HG02938 (cell line): ENCODE measurements around the gene MSRB1.
A peak's percentile ranks its signal among the peaks of the same experiment; 100 is the strongest.

Experiments used
- ATAC-seq: cut with Tn5 transposase; IDR thresholded peaks from one replicate; pipeline ENCODE4 v1.9.1; 2021; ENCODE audit warnings: mild to moderate bottlenecking, moderate library complexity; ENCODE audit not compliant: unreplicated experiment

Gene MSRB1

DNA sequence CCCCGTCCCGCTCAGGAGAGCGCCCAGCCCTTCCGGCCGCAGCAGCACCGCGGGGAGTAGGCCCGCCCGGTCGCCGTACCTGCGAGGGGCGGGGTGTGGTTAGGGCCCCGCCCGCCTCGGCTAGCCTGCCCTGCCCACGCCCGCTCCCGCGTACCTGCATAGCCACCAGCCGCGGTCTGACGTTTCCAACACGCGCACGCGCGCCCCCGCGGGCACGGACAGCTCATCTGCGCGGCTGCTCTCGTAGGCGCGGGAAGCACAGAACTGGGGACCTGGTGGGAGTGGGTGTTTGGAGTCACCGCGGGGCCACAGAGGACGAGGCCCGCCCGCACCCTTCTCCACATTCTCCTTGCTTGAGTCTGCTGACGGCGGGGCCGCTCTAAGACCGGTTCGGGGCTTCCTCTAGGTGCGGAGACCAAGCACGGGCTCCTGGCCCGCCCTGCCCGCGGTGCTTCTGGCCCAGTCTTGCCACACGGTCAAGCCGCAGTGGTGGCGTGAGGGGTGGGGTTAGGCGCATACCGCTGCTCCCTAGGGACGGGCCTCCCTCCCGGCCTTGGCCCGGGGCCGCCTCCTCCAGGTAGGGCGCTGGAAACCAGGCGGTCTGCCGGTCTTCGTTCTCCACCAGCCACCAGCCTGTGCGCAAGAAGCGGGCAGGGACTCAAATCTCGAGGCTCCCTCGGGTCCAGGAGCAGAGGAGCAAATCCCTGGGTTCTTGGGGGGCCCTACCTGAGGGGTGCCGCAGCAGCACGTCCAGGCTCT, 36.5 kb upstream of the MSRB1 start:
- no peak for ATAC-seq

DNA sequence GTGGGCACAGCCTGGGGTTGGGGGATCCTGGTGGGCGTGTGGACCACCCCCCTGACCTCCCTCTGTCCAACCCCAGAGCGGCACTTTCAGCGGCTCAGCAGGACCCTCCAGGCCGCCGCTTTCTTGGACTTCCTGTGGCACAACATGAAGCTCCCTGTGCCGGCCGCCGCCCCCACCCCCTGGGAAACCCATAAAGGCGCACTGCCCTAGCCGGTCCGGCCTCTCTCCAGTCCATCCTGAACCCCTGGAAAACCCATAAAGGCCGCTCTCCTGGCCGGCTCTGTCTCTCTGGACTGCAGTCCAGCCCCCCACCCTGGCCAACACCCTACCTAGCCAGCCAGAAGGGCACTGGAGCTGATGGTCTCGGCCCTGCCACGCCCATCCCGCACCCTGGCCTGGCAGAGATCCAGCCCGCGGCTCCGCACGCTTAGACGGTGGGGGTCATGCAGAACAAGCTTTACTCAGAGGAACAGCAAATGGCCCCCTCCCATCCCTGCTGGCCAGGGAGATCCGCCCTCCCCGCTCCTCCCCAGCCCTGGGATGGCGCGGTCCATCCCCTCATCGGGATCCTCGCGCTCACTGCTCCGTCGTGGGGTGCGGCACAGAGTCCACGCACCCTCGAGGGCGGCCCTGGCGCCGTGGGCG, 35.6 kb upstream of the MSRB1 start:
- ATAC-seq = no peak

DNA sequence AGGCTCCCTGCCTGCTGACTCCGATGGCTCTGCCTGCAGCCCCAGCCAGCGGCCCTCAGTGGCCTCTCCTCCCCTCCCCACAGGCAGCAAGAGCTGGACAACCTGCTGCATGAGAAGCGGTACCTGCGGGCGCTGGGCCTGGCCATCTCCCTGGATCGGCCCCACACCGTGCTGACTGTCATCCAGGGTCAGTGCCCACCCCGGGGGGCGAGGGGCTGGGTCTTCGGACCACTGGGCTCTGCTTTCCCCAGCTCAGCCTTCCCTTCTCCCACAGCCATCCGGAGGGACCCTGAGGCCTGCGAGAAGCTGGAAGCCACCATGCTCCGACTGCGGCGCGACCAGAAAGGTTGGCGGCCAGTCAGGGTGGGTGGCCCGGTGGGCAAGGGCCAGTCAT, 34.9 kb upstream of the MSRB1 start:
- no peak for ATAC-seq

DNA sequence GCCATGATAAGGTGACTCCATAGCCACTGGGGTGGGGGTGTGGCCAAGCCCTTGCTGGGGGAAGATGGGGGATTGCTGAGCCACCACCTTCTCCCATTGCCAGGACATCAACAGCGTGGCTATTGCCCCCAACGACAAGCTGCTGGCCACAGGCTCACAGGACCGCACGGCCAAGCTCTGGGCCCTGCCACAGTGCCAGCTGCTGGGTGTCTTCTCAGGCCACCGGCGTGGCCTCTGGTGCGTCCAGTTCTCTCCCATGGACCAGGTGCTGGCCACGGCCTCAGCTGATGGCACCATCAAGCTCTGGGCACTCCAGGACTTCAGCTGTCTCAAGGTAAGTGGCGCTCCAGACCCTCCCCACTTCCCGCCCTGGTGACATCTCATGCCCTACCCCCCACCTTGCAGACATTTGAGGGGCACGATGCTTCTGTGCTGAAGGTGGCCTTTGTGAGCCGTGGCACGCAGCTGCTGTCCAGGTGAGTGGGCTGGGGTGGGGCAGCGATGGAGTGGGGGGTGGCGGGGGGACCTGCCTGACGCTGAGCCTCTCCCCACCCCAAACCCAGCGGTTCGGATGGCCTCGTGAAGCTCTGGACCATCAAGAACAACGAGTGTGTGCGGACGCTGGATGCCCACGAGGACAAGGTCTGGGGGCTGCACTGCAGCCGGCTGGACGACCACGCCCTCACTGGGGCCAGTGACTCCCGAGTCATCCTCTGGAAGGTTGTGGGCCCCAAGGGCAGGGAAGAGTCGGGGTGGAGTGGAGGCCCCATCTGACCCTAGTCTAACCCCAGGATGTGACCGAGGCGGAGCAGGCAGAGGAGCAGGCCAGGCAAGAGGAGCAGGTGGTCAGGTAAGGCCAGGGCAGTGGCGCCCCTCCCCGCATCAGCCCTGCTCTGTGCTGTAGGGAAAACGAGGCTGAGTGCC, 34.2 kb upstream of the MSRB1 start:
- ATAC-seq = no peak

DNA sequence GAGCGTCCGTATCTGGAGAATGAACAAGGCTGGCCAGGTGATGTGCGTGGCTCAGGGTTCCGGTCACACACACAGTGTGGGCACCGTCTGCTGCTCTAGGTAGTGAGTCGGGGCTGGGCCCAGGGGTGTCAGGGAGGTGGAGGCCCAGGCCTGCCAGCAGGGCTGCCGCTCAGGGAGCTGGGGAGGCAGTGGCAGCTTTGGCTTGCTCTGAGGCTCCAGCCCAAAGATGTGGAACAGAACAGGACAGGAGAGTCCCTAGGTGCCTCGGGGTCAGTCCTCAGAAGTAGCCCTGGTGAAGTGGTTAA, 33.2 kb upstream of the MSRB1 start:
- ATAC-seq = no peak

DNA sequence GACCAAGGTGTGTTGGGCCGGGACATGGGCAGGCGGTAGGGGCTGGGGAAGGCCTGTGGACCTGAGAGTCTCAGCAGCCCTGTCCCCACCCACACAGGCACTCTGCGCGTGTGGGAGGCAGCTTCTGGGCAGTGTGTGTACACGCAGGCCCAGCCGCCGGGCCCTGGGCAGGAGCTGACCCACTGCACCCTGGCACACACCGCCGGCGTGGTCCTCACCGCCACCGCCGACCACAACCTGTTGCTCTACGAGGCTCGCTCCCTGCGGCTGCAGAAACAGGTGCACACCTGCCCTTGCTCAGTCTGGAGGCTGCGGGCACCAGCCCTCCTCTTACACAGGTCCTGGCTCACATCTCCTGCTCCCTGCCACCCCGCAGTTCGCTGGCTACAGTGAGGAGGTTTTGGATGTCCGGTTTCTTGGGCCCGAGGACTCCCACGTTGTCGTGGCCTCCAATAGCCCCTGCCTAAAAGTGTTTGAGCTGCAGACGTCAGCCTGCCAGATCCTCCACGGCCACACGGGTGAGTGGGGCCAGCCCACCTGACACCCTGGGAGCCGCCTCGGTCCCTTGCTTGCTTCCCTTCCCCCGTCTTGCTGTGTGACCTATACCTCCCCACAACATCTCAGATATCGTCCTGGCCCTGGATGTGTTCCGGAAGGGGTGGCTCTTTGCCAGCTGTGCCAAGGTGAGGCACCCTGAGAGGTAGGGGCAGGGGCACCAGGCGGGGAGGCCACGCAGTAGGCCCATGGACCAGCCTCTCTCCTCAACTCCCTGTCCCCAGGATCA, 32.6 kb upstream of the MSRB1 start:
- no peak for ATAC-seq

DNA sequence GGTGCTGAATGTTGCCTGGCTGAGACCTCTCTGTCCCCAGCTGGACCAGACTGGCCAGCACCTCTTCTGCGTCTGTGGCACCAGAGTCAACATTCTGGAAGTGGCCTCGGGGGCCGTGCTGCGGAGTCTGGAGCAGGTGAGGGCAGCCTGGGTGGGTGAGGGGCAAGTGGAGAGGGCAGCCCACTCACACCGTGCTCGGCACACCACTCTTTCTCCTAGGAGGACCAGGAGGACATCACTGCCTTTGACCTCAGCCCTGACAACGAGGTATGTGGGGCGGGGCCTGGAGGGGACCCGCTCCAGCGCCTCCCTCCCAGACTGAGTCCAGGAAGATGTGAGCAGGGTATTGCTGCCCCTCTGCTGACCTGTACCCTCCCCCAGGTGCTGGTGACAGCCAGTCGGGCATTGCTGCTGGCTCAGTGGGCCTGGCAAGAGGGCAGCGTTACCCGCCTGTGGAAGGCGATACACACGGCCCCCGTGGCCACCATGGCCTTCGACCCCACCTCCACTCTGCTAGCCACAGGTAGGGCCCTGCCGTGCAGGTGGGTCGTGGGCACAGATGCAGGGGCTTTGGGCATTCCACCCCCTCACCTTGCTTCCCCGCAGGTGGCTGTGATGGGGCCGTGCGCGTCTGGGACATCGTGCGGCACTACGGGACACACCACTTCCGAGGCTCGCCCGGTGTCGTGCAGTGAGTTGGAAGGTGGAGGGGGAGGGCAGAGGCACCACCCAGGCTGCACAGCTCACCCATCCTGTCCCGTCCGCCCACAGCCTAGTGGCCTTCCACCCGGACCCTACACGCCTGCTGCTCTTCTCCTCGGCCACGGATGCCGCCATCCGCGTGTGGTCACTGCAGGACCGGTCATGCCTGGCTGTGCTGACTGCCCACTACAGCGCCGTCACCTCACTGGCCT, 31.4 kb upstream of the MSRB1 start:
- ATAC-seq = no peak

DNA sequence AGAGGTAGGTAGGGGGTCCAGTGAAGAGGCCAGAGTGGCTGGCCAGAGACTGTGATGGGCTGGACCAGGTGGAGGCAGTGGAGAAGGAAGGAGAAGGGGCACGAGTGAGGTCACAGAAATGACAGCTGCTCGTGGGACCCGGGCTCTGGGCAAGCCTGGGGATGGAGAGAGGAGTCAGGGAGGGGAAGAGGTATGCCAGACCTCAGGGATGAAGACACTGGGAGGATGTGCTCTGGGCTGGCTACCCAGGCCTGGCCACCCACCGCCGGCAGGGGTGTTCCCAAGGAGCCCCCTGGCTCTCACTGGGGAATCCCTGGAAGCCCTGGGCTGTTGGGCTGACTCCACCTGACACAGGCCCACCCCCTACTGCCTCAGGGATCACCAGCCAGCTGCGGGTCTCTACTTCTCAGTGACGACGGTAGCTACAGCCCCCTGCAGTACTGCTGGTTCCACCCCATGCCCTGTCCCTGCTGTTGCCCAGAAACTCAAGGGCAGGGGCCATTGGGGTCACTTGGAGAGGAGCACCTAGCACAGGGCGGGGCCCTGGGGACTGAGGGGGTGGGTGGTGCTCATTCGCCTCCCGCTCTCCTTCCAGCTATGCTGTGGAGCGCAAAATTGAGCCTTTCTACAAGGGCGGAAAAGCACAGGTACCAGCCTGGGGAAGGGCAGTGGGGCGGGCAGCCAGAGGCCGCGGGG, 30.6 kb upstream of the MSRB1 start:
- ATAC-seq = no peak

DNA sequence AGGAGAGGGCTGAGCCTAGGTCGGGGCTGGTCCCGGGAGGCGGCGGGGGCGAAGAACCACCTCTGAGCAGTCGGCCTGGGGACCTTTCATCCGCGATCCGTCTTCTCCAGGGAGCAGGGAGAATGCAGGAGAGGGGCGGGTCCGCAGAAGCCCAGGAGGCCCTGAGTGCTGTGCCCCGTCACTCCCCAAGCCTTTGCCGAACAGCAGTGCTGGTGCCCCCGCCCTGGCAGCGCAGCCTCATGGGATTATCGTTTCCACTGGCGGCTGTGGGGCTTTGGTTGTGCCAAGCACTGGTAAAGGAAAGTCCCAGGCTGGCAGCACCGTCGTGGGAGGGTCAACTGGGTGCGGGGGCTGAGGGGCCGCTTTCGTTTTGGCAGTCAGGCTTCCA, 29.5 kb upstream of the MSRB1 start:
- ATAC-seq = no peak

DNA sequence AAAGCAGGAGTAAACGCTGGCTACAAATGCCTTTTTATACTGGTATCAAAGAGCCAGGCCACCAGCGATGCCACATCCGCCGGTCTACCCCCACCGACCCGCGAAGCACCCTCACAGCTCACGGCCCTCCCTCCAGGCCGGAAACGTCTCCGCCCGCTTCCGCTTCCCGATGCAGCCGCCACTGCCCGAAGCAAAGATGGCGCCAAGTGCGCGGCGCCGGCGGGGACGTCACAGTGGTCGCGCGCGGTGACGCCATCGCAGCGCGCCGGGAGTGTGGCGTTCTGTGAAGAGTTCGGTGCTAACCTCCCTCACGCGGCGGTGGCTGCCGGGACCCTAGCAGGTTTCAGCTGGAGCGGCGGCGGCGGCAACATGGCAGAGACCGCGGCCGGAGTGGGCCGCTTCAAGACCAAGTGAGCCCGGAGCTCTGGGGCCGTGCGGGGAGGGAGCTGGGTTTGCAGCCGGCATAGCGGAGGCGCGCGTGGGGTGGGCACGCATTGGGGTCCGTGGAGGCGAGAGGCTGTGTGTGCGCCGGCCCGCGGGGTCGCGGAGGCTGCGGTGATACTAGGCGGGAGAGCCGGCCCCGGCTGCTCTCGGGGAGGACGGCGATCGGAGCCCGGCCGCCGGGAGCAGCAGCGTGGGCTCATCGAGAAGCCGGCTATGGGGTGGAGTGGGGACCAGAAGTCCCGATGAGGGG, 28.9 kb upstream of the MSRB1 start, which contains the start of gene TBL3:
Gene TBL3 (plus strand): TSS at position 258 of the 694 bp plus-strand sequence. CDS start 112 bp downstream, at position 370.
- ATAC-seq = peak; percentile 72

DNA sequence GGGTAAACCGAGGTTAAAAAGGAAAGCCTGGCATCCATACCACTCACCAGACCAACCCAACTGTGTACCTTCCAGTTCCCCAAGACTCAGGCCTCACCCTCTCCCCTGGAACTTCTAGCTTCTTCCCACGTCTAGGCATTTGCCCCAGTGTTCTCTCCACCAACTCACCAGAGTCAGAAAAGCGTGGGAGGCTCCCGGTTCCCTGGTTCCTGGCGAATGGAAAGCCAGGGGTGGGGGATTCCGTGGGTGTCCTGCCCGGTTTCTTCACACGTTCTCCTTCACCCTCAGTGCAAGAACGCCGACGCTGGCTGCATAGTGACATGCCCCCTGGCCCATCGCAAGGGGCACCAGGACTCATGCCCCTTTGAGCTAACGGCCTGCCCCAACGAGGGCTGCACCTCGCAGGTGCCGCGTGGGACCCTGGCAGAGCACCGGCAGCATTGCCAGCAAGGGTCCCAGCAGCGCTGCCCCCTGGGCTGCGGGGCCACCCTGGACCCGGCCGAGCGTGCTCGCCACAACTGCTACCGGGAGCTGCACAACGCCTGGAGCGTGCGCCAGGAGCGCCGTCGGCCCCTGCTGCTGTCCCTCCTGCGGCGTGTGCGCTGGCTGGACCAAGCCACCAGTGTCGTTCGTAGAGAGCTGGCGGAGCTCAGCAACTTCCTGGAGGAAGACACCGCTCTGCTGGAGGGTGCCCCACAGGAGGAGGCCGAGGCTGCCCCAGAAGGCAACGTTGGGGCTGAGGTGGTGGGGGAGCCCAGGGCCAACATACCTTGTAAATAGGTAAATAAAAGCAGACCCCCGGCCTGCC, 25.4 kb upstream of the MSRB1 start:
- ATAC-seq = no peak

DNA sequence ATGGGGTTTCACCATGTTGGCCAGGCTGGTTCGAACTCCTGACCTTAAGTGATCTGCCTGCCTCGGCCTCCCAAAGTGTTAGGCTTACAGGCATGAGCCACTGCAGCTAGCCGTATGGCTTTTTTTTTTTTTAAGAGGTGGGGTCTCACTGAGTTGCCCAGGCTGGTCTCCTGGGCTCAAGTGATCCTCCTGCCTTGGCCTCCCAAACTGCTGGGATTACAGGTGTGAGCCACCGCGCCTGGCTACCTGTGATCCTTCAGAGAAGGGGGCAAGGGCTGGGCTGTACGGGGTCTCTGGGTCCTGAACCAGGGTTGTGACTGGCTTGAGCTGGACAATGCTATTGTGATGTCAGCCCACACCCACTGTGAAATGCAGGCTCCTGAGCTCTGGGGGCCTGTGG, 23.5 kb upstream of the MSRB1 start, which contains the start of gene RNF151:
Gene RNF151 (plus strand): TSS at position 397 of the 400 bp plus-strand sequence. CDS start 26 bp downstream, outside the sequence.
- no peak for ATAC-seq

DNA sequence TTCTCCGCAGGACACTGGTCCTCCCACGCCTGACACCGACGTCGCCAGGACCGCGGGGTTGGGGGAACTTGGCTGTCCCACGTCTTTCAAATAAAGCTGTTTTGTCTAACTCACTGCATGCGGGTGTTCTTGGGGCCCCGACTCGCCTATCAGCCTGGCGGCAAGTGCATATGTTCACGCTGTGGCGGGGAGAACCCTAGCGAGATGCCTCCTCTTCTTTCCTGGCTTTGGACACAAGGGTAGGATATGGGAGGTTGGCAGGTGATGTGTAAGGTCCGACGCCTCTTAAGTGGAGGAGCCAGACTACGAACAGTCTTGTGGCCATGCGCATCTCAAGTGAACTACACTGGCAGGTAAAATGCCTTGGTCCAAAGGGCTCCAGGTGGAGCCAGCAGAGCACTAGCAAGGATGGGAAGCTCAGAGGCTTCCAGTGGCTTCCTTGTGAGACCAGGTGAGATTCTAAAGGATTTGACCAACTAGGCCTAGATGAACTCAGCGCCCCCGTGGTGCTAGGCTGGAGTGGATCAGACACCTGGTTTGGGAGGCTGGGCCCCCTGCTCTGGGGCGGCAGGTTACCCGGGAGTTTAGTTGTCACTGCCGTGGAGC, 22.5 kb upstream of the MSRB1 start:
- ATAC-seq = no peak

DNA sequence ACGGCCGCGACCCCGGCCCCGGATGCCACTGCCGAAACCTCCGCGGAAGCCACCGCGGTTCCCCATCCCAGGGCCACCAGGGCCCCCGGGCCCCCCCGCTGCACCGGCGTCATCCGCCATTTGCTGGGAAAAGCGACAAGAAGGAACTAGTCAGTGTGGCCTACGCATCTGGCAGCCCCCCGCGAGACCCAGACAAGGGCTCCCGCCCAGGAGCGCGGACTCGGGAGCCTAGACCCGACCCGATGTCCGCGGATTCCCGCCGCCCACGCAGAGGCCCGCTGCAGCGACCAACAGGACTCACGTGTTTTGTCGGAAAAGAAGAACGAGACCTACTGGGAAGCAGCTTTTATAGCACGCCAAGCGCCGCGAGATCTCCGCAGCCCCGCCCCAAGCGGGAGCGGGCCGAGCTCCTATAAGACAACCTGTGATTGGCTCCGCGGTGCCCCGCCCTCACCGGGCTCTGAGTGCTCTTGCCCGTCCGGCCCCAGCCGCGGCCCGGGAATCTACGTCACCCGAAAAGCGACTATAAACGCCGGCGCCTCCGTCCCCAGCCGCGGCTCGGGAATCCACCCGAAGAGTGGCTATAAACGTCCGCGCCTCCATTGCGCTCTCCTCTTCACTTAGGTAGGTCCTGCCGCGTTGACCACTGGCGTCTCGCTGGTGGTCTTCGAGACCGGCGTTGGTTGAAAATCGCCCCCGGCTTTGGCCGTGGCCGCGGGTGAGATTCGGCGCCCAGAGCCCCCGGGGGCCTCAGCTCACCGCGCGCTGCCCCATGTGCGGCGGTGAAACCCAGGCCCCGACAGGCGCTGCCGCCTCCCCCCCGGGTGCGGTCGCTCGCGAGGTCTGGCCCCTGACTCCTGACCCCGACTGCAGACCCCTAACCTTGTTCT, 21.8 kb upstream of the MSRB1 start, which contains the start of gene RPS2:
Gene RPS2 (minus strand): TSS at position 321 of the 890 bp plus-strand sequence. CDS start 201 bp downstream, at position 120.
- ATAC-seq = peak; percentile 83

DNA sequence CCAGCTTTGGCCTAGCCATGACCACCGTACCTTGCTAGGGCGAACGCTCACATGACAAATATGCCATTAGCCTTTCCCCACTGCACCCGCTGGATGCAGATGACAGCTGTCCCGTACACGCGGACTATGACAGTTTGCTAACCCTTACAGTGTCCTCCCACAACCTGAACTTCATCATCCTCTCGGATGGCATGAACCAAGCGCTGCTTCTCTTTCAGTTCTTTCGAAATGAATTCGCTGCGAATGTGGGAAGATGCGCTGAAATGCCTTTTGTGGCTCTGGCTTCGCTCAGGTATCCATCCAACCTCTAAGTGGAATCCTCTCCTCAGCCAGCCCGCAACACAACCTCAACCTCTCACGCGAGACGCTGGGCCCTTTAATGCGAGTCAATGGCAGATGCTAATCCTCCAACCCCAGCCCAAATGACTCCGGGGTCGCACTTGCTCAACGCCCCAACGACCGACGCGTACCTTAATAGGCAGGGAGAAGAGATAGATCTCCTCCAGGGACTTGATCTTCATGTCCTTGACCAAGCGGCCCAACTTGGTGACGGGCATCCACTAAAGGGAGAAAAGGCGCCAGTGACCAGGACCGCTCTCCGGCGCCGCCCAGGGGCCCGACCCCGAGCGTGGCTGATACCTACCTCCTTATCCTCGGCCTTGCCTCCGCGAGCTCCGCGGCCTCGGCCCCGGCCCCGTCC, 21.0 kb upstream of the MSRB1 start:
- no peak for ATAC-seq
